HG03432 (cell line): ENCODE measurements around the gene ZNF618.

Experiments used
- ATAC-seq: cut with Tn5 transposase; IDR thresholded peaks from one replicate; pipeline ENCODE4 v1.9.1; 2021; ENCODE audit warnings: mild to moderate bottlenecking, moderate library complexity; ENCODE audit not compliant: unreplicated experiment

ZNF618 gene, protein sequence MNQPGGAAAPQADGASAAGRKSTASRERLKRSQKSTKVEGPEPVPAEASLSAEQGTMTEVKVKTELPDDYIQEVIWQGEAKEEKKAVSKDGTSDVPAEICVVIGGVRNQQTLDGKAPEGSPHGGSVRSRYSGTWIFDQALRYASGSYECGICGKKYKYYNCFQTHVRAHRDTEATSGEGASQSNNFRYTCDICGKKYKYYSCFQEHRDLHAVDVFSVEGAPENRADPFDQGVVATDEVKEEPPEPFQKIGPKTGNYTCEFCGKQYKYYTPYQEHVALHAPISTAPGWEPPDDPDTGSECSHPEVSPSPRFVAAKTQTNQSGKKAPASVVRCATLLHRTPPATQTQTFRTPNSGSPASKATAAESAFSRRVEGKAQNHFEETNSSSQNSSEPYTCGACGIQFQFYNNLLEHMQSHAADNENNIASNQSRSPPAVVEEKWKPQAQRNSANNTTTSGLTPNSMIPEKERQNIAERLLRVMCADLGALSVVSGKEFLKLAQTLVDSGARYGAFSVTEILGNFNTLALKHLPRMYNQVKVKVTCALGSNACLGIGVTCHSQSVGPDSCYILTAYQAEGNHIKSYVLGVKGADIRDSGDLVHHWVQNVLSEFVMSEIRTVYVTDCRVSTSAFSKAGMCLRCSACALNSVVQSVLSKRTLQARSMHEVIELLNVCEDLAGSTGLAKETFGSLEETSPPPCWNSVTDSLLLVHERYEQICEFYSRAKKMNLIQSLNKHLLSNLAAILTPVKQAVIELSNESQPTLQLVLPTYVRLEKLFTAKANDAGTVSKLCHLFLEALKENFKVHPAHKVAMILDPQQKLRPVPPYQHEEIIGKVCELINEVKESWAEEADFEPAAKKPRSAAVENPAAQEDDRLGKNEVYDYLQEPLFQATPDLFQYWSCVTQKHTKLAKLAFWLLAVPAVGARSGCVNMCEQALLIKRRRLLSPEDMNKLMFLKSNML

DNA sequence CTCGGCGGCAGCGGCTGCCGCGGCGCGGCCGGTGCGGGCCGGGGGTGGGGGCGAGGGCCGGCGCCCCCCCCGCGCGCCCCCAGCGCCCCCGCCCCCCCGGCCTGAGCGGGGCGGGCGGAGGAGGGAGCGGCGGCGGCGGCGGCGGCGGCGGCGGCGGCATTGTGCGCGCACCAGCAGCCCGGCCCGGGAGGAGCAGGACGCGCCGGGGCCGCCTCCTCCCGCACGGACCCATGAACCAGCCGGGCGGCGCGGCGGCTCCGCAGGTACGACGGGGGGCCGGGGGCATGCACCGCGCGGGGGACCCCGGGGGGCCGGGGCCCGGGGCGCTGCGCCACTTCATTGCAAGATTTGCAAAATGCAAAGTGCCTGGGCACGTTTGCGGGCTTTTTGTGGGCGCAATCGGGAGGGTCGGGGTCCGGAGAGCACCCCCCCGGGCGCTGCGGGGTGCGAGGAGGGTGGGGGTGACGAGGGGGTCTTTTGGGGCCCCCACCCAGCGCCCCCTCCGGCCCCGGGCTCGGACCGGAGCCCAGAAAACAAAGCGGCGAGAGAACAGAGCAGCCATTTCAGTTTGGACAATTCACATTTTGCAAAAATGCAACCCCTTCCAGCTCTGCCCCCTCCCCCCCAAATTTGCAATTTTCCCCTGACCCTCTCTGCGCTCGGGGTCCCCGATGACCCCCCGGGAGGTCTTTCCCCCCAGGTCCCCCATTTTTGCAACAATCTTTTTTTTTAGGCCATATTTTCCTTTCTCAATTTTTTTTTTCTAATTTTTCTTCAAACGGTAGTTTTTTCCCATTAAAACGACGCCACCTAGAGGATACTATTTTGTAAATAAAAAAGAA lies at the start of gene ZNF618:
TSS of gene ZNF618 (plus strand) at position 159 of the 842 bp plus-strand sequence. CDS start at position 231, 72 bp downstream.
- peak; percentile 79 for ATAC-seq

DNA sequence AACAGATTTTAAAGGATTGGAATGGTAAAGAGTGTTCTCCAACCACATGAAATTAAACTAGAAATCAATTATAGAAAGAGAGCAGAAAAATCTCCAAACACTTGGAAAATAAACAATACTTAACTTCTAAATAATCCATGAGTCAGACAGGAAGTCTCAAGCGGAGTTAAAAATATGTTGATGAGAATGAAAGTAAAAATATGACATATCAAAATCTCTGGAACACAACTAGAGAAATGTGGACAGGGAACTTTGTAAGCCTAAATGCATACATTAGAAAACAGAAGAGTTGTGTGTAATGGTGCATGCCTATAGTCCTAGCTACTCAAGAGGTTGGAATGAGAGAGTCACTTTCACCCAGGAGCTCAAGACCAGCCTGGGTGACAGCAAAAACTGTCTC lies 47.9 kb upstream of the ZNF618 start:
- no peak for ATAC-seq

DNA sequence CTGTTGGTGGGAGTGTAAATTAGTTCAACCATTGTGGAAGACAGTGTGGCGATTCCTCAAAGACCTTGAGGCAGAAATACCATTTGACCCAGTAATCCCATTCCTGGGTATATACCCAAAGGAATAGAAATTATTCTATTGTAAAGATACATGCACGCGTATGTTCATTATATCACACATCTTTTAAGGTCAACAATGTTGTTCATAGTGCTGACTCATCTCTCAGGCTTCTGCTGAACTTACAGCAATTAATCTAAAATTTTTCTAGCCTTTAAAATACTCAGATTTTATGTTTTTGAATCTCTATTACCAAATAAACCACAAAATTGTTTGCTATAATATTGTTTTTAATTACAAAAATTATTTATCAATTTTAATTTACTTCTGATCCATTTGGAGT lies 38.8 kb upstream of the ZNF618 start:
- ATAC-seq = no peak

DNA sequence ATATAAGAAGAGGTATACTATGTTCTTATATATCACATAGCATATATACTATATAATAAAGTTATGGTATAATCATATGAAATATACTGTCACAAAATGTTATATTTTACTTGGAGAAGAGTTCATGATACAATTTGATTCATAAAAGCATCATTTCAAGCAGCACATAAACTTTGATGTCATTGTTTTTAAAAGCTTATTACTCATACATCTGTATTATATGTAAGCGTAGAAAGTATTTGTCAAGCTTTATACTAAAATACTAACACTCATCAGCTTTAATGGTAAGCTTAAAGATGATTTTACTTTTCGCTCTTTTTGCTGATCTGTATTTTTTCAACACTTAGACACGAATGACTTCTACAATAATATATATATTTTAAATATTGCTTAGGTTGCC lies 34.0 kb upstream of the ZNF618 start:
- no peak for ATAC-seq

DNA sequence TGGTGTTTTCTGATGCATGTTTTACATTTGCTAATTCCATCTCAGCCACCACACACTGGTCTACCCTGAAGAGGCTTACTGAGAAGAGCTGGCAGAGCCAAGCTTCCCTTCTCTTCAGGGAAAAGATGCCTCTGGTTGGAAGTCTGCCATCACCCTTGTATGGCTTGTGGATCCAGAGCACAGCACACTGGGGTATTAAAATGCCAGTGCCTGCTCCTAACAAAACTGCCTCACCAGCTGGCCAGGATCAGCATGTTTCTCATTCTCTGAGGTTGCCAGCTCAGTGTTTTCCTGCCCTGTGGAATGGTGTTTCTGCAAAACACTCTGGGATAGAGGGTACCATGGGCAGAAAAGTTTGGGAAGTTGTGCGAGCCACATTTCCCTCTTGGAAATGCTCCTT lies 31.6 kb upstream of the ZNF618 start:
- ATAC-seq = no peak

DNA sequence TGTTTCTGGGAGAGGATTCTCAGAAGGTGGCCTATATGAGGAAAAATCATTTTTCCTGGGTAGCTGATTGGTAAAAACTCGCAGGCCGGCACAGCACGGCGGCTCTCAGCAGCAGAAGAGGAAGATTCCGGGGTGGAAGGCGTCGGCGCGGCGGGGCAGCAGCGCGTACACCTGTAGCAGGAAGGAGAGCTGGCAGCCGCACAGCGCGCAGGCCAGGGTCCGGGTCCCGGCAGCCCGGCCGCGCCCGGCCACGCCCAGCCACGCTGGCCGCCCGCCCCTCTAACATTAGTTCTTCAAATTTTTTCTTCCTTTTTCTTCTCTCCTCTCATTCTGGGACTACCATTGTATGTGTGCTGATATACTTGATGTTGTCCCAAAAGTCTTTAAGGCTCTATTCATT lies 24.8 kb upstream of the ZNF618 start:
- ATAC-seq = no peak

DNA sequence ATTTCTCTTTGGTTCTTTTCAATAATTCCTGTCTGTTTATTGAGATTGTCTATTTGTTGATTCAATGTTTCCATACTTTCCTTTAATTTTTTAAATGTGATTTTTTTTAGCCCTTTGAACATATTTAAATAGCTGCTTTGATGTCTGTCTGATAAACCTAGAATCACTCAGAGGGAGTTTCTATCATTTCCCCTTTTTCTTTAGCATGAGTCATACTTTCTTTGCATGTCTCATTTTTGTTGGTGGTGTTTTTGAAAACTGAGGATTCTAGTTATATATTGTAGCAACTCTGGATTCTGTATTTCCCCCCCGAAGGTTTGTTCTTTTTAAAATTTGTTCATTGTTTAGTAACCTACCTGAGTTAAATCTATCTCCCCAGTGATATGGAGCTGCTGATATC lies 24.2 kb upstream of the ZNF618 start:
- ATAC-seq = no peak

DNA sequence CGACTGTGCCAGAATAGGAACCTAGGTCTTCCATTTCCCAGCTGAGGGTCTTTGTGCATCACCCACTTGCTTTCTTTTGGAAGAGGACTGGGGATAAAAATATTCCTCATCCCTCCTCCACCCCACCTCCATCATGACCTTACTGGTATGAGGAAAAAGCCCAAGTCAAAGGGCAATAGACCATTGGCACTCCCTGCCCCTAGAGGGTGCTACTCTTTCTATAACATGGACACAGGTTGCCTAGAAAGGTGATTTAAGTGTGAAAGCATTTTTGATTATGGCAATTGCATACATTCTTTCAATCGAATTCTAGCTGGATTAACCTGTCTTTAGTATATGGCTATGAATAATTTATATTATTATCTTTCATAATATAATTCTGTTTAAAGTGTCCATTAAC lies 22.8 kb upstream of the ZNF618 start:
- ATAC-seq = no peak

DNA sequence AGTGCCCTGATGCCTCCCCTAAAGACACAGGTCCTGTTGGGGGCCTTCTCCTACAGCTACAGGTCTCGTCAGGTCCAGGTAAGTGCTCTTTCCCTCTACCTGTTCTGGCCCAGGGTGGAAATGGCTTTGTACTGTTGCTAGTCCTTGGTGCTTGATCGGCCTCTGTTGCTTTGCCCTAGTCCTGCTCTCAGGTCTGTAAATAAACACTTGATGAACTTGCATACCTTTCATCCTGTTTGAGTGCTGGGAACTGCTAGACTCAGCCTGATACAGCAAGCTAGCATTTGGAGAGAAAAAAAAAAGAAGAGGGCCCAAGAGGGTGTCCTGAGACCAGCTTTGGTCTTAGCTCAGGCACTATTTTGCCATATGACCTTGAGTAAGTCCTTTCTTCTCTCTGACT lies 21.8 kb upstream of the ZNF618 start:
- no peak for ATAC-seq

DNA sequence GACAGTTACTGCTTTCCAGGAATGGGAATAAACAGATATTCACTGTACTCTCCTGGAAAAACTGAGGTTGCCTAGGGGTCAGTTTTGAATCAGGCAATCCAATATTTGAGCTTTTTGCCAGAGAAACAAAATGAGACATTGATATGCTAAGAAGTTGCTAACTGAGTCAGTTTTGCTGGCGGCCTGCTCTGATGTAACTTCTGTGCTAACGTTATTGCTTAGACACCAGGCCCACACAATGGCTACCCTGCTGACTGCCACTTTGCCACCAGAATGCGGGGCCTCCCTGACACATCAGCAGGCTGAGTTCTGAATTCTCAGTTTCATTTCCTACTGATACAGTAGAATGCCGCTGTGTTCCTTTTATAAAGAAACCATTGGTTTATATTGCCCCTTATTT lies 18.2 kb upstream of the ZNF618 start:
- ATAC-seq = peak; percentile 63

DNA sequence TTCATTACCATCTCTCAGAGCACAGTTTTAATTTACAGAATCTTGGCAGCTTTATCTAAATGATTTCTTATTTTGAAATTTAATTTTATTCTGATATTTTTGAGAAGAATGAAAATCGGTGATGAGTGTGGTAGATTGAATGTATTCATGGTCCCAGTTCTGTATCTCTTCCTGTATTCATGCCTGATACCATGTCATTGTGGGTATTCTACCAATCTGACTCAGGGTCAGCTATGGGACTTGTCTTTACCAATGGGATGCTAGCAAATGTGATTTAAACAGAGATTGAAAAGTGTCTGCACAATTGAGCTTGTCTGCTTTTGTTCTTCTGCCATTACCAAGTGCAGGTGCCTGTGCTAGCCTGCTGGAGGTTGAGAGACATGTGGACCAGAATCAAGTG lies 17.8 kb upstream of the ZNF618 start:
- no peak for ATAC-seq

DNA sequence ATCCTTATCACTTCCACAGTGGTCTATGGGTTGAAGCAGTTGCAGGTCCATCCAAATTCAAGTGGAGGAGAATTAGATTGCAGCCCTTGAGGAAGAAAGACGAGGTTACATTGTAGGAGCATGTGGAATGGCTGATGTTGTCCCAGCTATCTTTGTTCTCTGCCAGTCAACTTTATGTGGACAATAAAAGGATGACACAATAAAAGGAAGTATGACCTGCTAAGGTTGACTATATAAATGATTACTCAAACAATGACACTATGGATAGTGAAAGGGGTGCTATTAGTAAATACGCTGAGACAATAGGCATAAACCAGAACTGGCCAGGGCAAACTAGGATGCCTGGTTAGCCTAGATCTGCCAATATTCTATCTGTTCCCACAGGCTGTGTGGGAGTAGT lies 12.8 kb upstream of the ZNF618 start:
- no peak for ATAC-seq

DNA sequence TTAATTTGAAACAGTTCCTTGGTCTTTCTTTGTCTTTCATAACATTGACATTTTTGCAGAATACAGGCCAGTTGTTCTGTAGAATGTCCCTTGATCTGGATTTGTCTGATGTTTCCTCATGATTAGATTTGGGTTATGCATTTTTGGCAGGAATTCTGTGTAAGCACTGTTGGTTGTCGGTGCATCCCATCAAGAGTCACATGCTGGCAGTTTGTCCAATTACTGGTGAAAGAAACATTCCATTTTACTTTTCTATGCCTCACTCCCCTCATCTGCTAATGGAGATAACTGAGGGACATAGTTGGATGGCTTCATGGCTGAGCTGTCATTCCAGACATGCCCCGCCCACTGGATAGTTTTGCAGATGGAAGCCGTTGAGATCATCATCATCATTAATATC lies 7.6 kb upstream of the ZNF618 start:
- ATAC-seq = no peak

DNA sequence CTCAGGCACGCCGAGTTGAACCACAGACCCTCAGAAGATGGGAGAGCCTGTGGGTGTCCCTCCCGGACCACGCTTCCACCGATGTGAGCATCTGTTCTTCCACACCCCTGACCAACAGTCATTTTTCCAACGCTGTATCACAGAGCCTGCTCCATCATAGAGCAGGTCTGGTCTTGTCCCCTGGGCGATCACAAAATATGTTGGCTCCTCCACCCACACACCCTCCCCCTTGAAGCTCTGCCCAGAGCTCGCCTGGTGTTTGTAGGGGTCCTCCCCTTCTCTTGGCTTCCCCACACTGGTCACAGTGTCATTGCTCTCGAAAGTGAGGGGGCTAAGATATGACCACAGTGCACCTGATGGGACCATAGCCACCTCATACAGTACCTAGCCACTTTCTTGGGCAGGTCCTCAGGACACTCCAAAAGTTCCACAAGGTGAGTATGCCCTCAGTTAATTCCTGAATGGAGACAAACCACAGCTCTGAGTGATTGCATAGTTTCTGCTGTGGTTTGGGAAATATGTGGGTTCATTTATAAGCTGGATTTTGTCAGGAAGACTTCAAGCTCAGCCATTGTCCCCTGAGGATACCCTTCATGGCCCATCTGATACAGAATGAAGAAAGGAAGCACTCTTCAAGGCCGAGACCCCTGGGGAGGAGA lies 3.5 kb upstream of the ZNF618 start:
- no peak for ATAC-seq

DNA sequence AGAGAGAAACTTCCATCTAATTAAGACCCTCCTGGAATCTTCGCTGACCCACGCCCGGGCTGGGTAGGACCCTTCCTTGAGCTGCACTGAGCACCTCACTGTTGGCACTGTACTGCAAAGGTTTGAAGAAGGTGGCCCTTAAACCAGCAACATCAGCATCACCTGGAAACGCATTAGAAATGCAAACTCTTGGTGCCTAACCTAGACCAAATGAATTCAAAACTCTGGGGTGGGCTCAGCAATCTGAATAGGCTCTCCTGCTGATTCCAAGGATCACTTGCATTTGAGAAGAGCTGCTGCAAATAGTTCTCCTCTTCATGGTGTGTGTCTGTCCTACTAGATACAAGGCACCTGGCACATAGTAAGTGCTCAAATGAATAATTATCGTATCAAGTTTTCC lies 2.7 kb upstream of the ZNF618 start:
- no peak for ATAC-seq

DNA sequence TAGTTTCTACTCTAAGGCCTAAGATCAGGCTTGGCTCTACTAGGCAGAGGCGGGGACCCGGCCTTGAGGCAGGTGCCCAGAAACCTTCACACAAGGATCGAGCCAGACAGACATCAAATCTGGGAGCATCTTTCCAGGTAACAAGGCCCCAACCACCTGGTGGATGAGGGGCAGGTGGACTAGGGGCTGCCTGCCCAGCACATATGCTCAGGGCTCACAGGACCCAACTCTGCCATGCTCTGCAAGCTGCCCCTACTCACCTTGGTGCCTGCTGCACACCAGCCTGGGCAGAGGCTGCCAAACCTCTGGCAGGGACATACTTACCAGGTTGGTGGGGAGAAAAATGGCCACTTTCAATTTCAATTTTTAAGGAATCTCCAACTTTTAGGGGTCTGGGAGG lies 2.2 kb upstream of the ZNF618 start:
- no peak for ATAC-seq

DNA sequence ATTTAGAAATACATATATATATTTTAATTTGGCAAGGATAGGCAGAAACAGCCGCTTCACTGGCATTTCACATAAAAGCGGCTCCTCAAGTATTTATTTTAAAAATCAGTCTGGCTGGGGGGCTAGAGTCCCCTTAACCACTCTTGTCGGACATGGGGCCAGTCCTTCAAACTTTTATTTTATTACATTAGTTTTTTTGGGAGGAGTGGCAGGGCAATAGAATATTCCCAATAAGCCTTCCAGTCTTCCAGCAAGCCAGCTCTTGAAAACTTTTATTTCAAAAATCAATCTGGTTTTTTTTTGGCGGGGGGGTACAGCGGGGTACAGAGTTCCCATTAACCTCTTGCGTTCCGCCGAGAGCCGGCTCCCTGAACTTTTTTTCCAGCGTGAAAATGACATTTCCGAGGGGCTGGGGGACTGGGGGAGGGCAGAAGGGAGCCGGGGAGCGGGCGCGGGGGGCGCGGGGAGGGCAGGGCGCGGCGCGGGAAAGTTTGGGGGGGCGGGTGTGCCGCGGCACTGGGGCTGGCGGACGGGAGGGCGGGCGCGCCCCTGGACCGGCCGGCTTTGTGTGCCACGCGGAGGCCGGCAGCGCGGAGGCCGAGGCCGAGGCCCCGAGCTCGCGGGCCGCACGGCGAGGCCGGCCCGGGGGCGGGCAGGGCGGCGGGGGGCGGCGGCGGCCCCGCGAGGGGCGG lies 504 bp upstream of the ZNF618 start:
- ATAC-seq = peak; percentile 40

DNA sequence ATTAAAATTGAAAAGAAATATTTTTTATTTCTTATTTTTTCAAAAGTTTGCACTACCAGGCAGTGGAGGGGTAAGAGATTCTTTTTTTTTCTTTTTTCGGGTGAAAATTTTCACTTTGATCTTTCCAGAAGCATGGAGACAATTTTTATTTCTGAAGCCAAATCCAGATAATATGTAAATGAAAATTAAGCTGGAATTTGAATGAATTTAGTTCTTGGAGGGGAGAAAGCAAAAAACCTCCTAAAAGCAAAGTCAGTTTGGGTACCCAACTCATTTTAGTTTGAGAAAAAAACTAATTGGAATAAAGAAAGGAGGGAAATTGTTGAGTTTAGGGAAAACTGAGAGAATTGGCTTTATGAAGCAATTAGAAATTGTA lies 872 bp downstream of the ZNF618 start:
- ATAC-seq = no peak

DNA sequence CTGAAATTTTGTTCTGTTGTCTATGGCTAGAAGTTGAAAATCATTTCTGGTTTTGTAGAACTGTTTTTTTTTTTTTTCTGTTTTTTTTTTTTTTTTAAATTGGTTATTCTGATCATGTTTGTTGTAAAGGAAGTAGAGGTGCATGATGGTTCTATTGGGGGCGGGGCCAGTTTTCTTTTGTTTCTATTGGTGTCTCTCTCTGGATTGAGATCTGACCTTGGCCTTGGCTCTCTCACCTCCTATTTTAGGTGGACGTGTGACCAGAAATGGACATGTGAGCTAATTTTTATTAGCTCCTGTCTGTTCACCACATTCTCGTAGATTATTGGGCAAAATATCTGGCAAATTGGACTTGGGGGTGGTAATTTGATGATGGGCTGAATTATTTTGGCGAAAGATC lies 3.2 kb downstream of the ZNF618 start:
- no peak for ATAC-seq

DNA sequence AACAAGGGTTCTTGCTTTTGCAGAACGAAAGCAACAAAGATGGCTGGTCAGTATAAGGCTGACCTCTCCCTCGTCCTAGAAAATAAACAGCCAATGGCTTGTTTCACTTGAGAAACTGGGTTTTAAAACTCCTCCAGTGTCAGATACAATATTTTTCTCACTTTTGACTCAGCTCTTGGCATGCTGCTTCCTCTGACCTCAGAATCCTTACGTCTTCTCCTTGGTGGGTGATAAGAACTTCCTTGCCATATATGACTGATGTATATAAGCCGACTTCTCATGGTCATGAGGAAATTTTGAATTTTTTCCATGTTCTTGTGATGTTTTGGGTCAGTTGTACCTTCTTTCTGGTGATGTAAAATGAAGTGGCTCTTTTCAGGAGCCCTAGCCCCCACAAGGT lies 3.8 kb downstream of the ZNF618 start:
- ATAC-seq = no peak
